Smooth muscle cell (in vitro differentiated cells): Measurements from ENCODE around the gene FRG2C. TPM values are rescaled to one million over a fixed set of nuclear protein-coding genes. Genes with fewer than 3 reads are reported as not detected.
A peak's percentile ranks its signal among the peaks of the same experiment; 100 is the strongest.
"Not testable (repeated sequence)": the region's sequence is repeated elsewhere in the genome, so short reads cannot be mapped to it uniquely, and the experiment has no call there.

Experiments
- DNase-seq: peaks from one replicate; lab custom pipeline; 2025; ENCODE audit not compliant: unreplicated experiment; lab: John Stamatoyannopoulos, UW
- H2AFZ ChIP-seq: fragments of 200-600 bp; sonication (generic); 2 replicates; pipeline ENCODE4 v1.6.0; 2016; ENCODE audit warnings: antibody characterized with exemption, low read depth, mild to moderate bottlenecking
- H3F3A ChIP-seq: fragments of 200-600 bp; sonication (generic); 2 replicates; pipeline ENCODE4 v1.6.0; 2017; ENCODE audit warnings: antibody characterized with exemption, low read depth
- H3K27ac ChIP-seq: fragments of 200-600 bp; sonication (generic); 2 replicates; pipeline ENCODE4 v1.5.1; 2016; ENCODE audit warnings: low read depth, mild to moderate bottlenecking
- H3K27me3 ChIP-seq: fragments of 200-600 bp; sonication (generic); 2 replicates; pipeline ENCODE4 v1.6.1; 2016; ENCODE audit warnings: low read depth, mild to moderate bottlenecking
- H3K36me3 ChIP-seq: fragments of 200-600 bp; sonication (generic); 2 replicates; pipeline ENCODE4 v1.5.1; 2016; ENCODE audit warnings: low read depth
- H3K4me1 ChIP-seq: fragments of 200-600 bp; sonication (generic); 2 replicates; pipeline ENCODE4 v1.5.1; 2016; ENCODE audit warnings: low read depth
- H3K4me2 ChIP-seq: fragments of 200-600 bp; sonication (generic); 2 replicates; pipeline ENCODE4 v1.6.0; 2016; ENCODE audit warnings: mild to moderate bottlenecking
- H3K4me3 ChIP-seq: fragments of 200-600 bp; sonication (generic); 2 replicates; pipeline ENCODE4 v1.5.1; 2016; ENCODE audit warnings: mild to moderate bottlenecking
- H3K79me2 ChIP-seq: fragments of 200-600 bp; sonication (generic); 2 replicates; pipeline ENCODE4 v1.6.0; 2016; ENCODE audit warnings: low read depth, mild to moderate bottlenecking
- H3K9ac ChIP-seq: fragments of 200-600 bp; sonication (generic); 2 replicates; pipeline ENCODE4 v1.6.0; 2016; ENCODE audit warnings: low read depth
- H3K9me3 ChIP-seq: fragments of 200-600 bp; sonication (generic); replicated peaks from 2 replicates; pipeline ENCODE4 v1.5.1; 2016; ENCODE audit warnings: low read depth
- H4K20me1 ChIP-seq: fragments of 200-600 bp; sonication (generic); 2 replicates; pipeline ENCODE4 v1.6.0; 2016; ENCODE audit warnings: low read depth
- WGBS: methylation state at CpG from one replicate; pipeline ENCODE4 v1.1.7; 2016; ENCODE audit warnings: low lambda C conversion rate; 5-methylcytosine and 5-hydroxymethylcytosine counted together
- polyA plus RNA-seq: library from polyadenylated mRNA; unstranded; fragments of >200 nt; fragmentation: Nextera tagmentation; extraction: Ambion mirVana; gene quantifications from 2 replicates; pipeline ENCODE4 v1.2.1, GENCODE V29; 2016
- total RNA-seq: library from RNA; depleted of rRNA; stranded (reverse); fragments of >200 nt; gene quantifications from 2 replicates; pipeline ENCODE4 v1.2.3, GENCODE V29; 2014

FRG2C gene
- total and polyA plus RNA-seq, 2 experiments from 2014 or later: not detected

DNA sequence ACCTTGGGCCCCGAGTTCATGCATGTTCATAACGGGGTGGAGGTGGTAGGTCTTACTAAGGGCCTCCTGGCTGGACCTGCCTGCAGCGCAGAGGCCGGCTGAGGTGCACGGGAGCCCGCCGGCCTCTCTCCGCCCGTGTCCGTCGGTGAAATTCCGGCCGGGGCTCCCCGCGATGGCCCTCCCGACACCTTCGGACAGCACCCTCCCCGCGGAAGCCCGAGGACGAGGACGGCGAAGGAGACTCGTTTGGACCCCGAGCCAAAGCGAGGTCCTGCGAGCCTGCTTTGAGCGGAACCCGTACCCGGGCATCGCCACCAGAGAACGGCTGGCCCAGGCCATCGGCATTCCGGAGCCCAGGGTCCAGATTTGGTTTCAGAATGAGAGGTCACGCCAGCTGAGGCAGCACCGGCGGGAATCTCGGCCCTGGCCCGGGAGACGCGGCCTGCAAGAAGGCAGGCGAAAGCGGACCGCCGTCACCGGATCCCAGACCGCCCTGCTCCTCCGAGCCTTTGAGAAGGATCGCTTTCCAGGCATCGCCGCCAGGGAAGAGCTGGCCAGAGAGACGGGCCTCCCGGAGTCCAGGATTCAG is 4.7 kb downstream of the FRG2C start:
- H3K27ac ChIP-seq, H3F3A ChIP-seq, H3K79me2 ChIP-seq, H3K4me1 ChIP-seq, H3K36me3 ChIP-seq, H3K9ac ChIP-seq, H4K20me1 ChIP-seq, H3K9me3 ChIP-seq, DNase-seq: not testable (repeated sequence)
- Histone ChIP-seq H3K4me2 (peak overlapping the region; percentile 90), H2AFZ (peak overlapping the region; percentile 14), H3K27me3 (peaks cover 78% of the 10 kb centered on the region), H3K4me3 (peak overlapping the region; percentile 57)
- WGBS: 60% methylated on average over 51 of the region's 53 CpGs

DNA sequence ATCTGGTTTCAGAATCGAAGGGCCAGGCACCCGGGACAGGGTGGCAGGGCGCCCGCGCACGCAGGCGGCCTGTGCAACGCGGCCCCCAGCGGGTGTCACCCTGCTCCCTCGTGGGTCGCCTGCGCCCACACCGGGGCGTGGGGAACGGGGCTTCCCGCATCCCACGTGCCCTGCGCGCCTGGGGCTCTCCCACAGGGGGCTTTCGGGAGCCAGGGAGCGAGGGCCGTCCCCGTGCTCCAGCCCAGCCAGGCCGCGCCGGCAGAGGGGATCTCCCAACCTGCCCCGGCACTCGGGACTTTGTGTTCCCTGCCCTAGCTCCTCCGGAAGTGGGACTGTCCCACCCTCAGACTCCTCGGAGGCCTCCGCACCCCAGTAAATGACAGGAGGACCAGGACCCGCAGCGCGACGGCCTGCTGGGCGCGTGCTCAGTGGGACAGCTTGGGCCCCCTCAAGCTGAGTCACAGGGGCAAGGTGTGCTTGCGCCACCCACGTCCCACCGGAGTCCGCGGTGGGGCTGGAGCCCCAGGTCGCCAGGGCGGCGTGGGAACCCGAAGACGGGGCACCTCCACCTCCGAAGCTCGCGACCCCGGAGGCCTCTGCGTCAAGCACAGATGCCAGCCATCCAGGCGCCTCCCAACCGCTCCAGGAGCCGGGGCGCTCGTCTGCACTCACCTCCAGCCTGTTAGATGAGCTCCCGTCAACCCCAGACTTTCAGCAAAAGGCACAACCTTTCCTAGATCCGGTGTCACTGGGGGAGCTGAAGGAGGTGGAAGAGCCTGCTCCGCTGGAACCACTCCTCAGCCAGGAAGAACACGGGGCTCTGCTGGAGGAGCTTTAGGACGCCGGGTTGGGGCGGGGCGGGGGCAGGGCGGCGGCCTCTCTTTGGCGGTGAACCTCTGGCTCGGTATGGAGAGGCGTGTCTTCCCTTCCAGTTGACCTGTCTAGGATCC is 5.5 kb downstream of the FRG2C start:
- not testable (repeated sequence) for H3K27ac ChIP-seq, H3K9me3 ChIP-seq, DNase-seq, H4K20me1 ChIP-seq, H3K36me3 ChIP-seq, H3K9ac ChIP-seq, H3K4me1 ChIP-seq, H3F3A ChIP-seq, H3K79me2 ChIP-seq
- Histone ChIP-seq H3K27me3 (peaks cover 70% of the 10 kb centered on the region), H3K4me2 (peak overlapping the region; percentile 90), H2AFZ (peak overlapping the region; percentile 14), H3K4me3 (peak overlapping the region; percentile 57)
- 42% methylated on average over 71 of the region's 71 CpGs for WGBS

DNA sequence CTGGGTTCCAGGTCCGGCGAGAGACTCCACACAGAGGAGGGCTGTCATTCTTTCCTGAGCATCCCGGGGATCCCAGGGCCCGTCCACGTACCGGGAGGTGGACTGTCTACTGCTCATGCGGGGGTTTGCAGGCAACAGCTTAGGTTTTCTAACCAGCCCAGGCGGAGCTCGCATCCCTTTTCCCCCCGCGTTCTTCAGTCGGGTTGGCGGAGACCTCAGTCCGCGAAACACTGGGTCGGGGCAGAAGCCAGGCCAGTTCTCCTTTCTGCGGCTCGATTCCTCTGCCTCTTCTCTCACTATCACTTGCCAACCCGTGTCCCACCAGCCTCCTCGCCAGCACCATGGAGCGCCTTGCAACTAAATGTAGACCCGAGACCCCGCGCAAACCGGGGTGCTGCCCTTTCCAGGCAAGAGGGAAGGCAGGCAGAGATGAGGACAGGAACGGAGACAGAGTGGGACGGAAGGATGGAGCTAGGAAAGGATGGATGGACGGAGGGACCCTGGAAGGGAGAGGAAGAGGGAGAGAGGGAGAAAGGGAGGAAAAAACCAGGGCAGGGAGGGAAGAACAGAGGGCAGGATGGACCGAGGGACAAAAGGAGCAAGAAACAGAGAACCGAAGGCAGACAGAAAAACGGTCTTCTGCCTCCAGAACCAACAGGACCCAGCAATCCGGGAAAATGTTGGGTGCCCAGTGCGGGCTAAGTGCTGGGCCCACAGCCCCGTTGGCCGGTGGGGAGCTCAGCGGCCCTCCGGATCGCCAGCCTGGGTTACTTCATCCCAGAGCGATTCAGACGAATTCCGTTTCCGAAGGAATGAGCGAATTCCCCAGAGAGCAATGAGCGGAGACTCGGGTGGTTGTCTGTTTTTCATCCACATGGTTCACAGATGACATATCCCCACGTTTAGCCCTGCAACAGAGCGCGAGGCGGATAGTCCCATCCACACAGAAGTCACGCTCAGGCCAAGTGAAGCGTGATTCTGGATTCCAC is 6.5 kb downstream of the FRG2C start:
- H3K36me3 ChIP-seq, H3K9me3 ChIP-seq, H4K20me1 ChIP-seq, H3K79me2 ChIP-seq, H3K4me1 ChIP-seq, H3F3A ChIP-seq, H3K27ac ChIP-seq, DNase-seq: not testable (repeated sequence)
- Histone ChIP-seq H3K4me3 (peak overlapping the region; percentile 57), H3K9ac (peak overlapping the region; percentile 49), H3K27me3 (peaks cover 60% of the 10 kb centered on the region), H3K4me2 (peak overlapping the region; percentile 90), H2AFZ (peak overlapping the region; percentile 65)
- 18% methylated on average over 51 of the region's 51 CpGs for WGBS

DNA sequence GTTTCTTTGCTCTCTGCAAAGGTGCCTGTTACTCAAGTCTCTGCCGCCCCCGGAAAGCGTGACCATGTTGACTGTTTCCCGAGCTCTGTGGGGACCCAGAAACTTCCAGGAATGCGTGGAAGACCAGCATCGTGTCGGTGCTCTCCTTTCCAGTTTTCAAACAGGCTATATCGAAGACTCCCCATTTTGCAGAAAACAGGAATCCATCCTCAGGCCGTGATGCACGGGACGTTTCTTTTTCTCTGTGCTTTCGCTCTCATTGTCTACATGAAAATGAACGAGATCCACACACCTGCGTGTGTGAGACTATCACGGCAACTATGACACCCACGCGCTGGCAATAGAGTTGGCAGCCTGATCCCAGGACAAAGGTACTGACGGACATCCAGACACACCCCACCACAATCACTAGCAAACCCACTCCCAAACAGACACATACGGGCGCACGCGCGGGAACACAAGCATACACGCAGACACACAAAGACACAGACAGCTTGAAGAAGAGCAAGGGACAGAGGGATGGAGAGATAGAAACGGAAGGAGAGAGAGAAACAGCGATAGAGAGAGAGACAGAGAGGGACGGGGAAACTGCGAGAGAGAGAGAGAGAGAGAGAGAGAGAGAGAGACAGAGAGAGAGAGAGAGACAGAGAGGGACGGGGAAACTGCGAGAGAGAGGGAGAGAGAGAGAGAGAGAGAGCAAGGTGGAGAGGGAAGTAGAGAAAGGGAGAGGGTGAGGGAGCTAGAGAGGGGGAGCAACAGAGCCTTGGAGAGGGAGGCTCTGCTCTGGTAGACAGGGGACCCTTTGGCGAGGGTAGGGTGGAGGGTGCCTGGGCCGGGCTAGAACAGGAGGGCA is 7.4 kb downstream of the FRG2C start:
- peak overlapping the region; percentile 35 for H3K9ac ChIP-seq
- 19% methylated on average over 30 of the region's 32 CpGs for WGBS

More for the DNA sequence above, 7.4 kb downstream of the FRG2C start:
- H3F3A ChIP-seq, H3K9me3 ChIP-seq, H3K79me2 ChIP-seq, DNase-seq, H3K4me1 ChIP-seq, H3K36me3 ChIP-seq, H4K20me1 ChIP-seq: not testable (repeated sequence)
- Histone ChIP-seq H3K27me3 (peaks cover 51% of the 10 kb centered on the region), H3K27ac (peak overlapping the region; percentile 70), H3K4me2 (peak overlapping the region; percentile 90), H3K4me3 (peak overlapping the region; percentile 57), H2AFZ (peak overlapping the region; percentile 65)
